HepG2 (cell line): Measurements from ENCODE around the gene RNPEPL1. TPM values are rescaled to one million over a fixed set of nuclear protein-coding genes. Genes with fewer than 3 reads are reported as not detected.

Experiments
- BCL6 ChIP-seq: IDR thresholded peaks from 2 replicates; pipeline ENCODE4 v1.6.1; 2016; ENCODE audit warnings: missing genetic modification reagents, missing compliant biosample characterization
- GABPB1 ChIP-seq: IDR thresholded peaks from 2 replicates; pipeline ENCODE4 v1.6.1; 2016; ENCODE audit warnings: mild to moderate bottlenecking, missing genetic modification reagents, moderate library complexity, missing compliant biosample characterization
- KDM2A ChIP-seq: sonication (generic); formaldehyde crosslinking; IDR thresholded peaks from 2 replicates; pipeline ENCODE4 v1.4.0; 2020; ENCODE audit warnings: low read depth, missing genetic modification reagents, borderline replicate concordance
- KDM6A ChIP-seq: IDR thresholded peaks from 2 replicates; pipeline ENCODE4 v1.6.1; 2016; ENCODE audit warnings: low read depth
- MATR3 ChIP-seq: sonication (generic); formaldehyde crosslinking; IDR thresholded peaks from 2 replicates; pipeline ENCODE4 v1.4.0; 2020; ENCODE audit warnings: missing genetic modification reagents
- NR1H2 ChIP-seq: sonication (generic); formaldehyde crosslinking; IDR thresholded peaks from 2 replicates; pipeline ENCODE4 v1.8.1; 2022; ENCODE audit warnings: low read depth, missing genetic modification reagents, borderline replicate concordance
- PRPF4 ChIP-seq: fragments of 200-400 bp; formaldehyde crosslinking; IDR thresholded peaks from 2 replicates; pipeline ENCODE4 v1.6.1; 2016; ENCODE audit warnings: low read length, low read depth; ENCODE audit not compliant: poor library complexity, severe bottlenecking
- RCOR2 ChIP-seq: IDR thresholded peaks from 2 replicates; pipeline ENCODE4 v1.6.1; 2016; ENCODE audit warnings: missing biosample characterization, missing genetic modification reagents
- RNF219 ChIP-seq: sonication (generic); formaldehyde crosslinking; IDR thresholded peaks from 2 replicates; pipeline ENCODE4 v1.5.0; 2020; ENCODE audit warnings: mild to moderate bottlenecking, missing genetic modification reagents
- RORA ChIP-seq: sonication (generic); formaldehyde crosslinking; IDR thresholded peaks from 2 replicates; pipeline ENCODE4 v1.5.0; 2020; ENCODE audit warnings: mild to moderate bottlenecking, missing genetic modification reagents, moderate library complexity
- SMARCC2 ChIP-seq: fragments of 450-650 bp; IDR thresholded peaks from 2 replicates; pipeline ENCODE4 v1.6.1; 2017; ENCODE audit warnings: antibody characterized with exemption, mild to moderate bottlenecking
- SP4 ChIP-seq: sonication (generic); formaldehyde crosslinking; IDR thresholded peaks from 2 replicates; pipeline ENCODE4 v1.8.1; 2023; ENCODE audit warnings: mild to moderate bottlenecking, missing genetic modification reagents
- TCF12 ChIP-seq, 2 experiments: fragments of 450-650 bp in 1 of 2; sonication (generic) in 1 of 2; formaldehyde crosslinking in 1 of 2; IDR thresholded peaks; 2 replicates each; pipeline versions ENCODE4 v1.6.1 to v1.8.0; 2017 to 2022; ENCODE audit warnings: antibody characterized with exemption in 1 of 2, mild to moderate bottlenecking in 1 of 2, missing genetic modification reagents in 1 of 2, moderate library complexity in 1 of 2
- ZBTB25 ChIP-seq: IDR thresholded peaks from 2 replicates; pipeline ENCODE4 v1.6.1; 2018; ENCODE audit warnings: missing genetic modification reagents
- ZNF224 ChIP-seq: sonication (generic); formaldehyde crosslinking; IDR thresholded peaks from 2 replicates; pipeline ENCODE4 v1.5.0; 2020; ENCODE audit warnings: mild to moderate bottlenecking, missing genetic modification reagents
- ZNF549 ChIP-seq: sonication (generic); formaldehyde crosslinking; IDR thresholded peaks from 2 replicates; pipeline ENCODE4 v1.5.0; 2020; ENCODE audit warnings: missing genetic modification reagents
- polyA plus RNA-seq, 8 experiments: library from polyadenylated mRNA; depleted of rRNA in 3 of 8; stranded (reverse) in 7 of 8; unstranded in 1 of 8; fragments of >200 nt; fragmentation: Illumina TruSeq in 4 of 8; extraction: Trizol in 4 of 8; gene quantifications; 2 replicates each; pipeline versions ENCODE4 v1.2.1 to v1.2.3, GENCODE V29; 2011 to 2016; ENCODE audit warnings: low read depth in 4 of 8, missing spikeins in 1 of 8, mixed read lengths in 1 of 8; ENCODE audit not compliant: insufficient read depth in 1 of 8
- total RNA-seq, 5 experiments: library from RNA; depleted of rRNA; stranded (reverse); fragments of >200 nt; fragmentation: Illumina TruSeq; extraction: Trizol; gene quantifications; 2 replicates each; pipeline ENCODE4 v1.2.3, GENCODE V29; 2016; ENCODE audit warnings: low read depth in 1 of 5
- TF ChIP-seq, protein P1 (sequence below): sonication (generic); formaldehyde crosslinking; IDR thresholded peaks from 2 replicates; pipeline ENCODE4 v1.4.0; 2020; ENCODE audit warnings: missing genetic modification reagents, low read depth, mild to moderate bottlenecking, borderline replicate concordance
- TF ChIP-seq, protein P2 (sequence below): IDR thresholded peaks from 2 replicates; pipeline ENCODE4 v1.6.1; 2016; ENCODE audit warnings: low read depth
- TF ChIP-seq, protein P3 (sequence below): fragments of 450-650 bp; IDR thresholded peaks from 2 replicates; pipeline ENCODE4 v1.6.1; 2017; ENCODE audit warnings: mild to moderate bottlenecking
- TF ChIP-seq, protein P4 (sequence below): IDR thresholded peaks from 2 replicates; pipeline ENCODE4 v1.6.1; 2018; ENCODE audit warnings: missing genetic modification reagents, mild to moderate bottlenecking, missing compliant biosample characterization

RNPEPL1 gene
- total and polyA plus RNA-seq, 2 of the 13 experiments (the other 11 are each of a cell fraction or from before 2014, with no cell fraction given): 13.0 to 18.0 TPM

DNA sequence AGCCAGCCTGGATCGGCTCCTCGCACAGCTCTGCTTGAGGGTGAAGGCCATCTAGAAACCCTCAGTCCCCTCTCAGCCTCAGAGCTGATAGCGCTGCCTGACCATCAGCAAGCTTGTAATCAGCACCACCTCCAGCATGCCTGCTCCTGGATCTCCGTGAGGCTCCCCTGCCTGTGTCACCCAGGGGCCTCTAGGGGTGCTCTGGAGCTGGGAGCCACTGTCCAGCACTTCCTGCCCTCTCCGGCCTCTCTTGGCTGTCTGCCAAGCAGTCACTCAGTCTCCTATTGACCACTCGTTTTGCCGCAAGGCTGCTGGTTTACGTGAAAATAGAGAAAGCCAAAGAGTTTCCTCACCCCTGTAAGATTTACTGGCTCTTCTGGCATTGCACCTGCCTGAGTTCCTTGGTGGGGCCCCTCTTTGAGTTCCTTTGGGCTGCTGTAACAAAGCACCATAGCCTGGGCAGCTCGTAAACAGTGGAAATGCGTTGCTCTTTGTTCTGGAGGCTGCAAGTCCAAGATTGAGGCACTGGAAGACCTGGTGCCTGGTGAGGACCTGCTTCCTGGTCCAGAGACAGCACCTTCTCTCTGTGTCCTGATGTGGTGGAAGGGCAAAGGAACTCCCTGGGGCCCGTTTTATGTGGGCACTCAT lies 36.1 kb downstream of the RNPEPL1 start (continued):
- TF ChIP-seq, protein P1, sequence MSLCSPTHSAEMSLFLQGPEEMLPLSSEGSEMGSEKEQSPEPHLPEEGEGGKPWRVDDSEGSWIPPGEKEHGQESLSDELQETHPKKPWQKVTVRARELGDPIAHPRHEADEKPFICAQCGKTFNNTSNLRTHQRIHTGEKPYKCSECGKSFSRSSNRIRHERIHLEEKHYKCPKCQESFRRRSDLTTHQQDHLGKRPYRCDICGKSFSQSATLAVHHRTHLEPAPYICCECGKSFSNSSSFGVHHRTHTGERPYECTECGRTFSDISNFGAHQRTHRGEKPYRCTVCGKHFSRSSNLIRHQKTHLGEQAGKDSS (CRISPR knock-in tag): no peak; the same call in 1 of the 2 replicates
- TF ChIP-seq BCL6 (CRISPR knock-in tag): peak; percentile 47; the same call in 1 of the 2 replicates
- peak; percentile 77; the same call in 1 of the 2 replicates for TF ChIP-seq RCOR2
- no peak for TF ChIP-seq SMARCC2
- TF ChIP-seq ZBTB25 (CRISPR knock-in tag): 0 out of 2 replicates have a peak, but pooled peaks have one; percentile 46
- TF ChIP-seq, protein P2, sequence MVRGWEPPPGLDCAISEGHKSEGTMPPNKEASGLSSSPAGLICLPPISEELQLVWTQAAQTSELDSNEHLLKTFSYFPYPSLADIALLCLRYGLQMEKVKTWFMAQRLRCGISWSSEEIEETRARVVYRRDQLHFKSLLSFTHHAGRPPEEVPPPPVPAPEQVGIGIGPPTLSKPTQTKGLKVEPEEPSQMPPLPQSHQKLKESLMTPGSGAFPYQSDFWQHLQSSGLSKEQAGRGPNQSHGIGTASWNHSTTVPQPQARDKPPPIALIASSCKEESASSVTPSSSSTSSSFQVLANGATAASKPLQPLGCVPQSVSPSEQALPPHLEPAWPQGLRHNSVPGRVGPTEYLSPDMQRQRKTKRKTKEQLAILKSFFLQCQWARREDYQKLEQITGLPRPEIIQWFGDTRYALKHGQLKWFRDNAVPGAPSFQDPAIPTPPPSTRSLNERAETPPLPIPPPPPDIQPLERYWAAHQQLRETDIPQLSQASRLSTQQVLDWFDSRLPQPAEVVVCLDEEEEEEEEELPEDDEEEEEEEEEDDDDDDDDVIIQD (CRISPR knock-in tag): peak; percentile 89
- TF ChIP-seq, protein P3, sequence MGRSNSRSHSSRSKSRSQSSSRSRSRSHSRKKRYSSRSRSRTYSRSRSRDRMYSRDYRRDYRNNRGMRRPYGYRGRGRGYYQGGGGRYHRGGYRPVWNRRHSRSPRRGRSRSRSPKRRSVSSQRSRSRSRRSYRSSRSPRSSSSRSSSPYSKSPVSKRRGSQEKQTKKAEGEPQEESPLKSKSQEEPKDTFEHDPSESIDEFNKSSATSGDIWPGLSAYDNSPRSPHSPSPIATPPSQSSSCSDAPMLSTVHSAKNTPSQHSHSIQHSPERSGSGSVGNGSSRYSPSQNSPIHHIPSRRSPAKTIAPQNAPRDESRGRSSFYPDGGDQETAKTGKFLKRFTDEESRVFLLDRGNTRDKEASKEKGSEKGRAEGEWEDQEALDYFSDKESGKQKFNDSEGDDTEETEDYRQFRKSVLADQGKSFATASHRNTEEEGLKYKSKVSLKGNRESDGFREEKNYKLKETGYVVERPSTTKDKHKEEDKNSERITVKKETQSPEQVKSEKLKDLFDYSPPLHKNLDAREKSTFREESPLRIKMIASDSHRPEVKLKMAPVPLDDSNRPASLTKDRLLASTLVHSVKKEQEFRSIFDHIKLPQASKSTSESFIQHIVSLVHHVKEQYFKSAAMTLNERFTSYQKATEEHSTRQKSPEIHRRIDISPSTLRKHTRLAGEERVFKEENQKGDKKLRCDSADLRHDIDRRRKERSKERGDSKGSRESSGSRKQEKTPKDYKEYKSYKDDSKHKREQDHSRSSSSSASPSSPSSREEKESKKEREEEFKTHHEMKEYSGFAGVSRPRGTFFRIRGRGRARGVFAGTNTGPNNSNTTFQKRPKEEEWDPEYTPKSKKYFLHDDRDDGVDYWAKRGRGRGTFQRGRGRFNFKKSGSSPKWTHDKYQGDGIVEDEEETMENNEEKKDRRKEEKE: no peak
- TF ChIP-seq TCF12 (IDR thresholded peaks at IDR 0.05): no peak
- 0 out of 2 replicates have a peak, but pooled peaks have one; percentile 28 for TF ChIP-seq TCF12 (CRISPR knock-in tag; IDR thresholded peaks at IDR 0.05)
- TF ChIP-seq SP4 (CRISPR knock-in tag): no peak; the same call in 1 of the 2 replicates
- TF ChIP-seq ZNF224 (CRISPR knock-in tag): peak; percentile 46; the same call in 1 of the 2 replicates
- TF ChIP-seq MATR3: no peak
- TF ChIP-seq PRPF4: no peak
- TF ChIP-seq KDM2A (CRISPR knock-in tag): peak; percentile 94
- TF ChIP-seq ZNF549: no peak
- peak; percentile 92 for TF ChIP-seq GABPB1 (CRISPR knock-in tag)
- TF ChIP-seq KDM6A (CRISPR knock-in tag): peak; percentile 44; the same call in 1 of the 2 replicates
- TF ChIP-seq, protein P4, sequence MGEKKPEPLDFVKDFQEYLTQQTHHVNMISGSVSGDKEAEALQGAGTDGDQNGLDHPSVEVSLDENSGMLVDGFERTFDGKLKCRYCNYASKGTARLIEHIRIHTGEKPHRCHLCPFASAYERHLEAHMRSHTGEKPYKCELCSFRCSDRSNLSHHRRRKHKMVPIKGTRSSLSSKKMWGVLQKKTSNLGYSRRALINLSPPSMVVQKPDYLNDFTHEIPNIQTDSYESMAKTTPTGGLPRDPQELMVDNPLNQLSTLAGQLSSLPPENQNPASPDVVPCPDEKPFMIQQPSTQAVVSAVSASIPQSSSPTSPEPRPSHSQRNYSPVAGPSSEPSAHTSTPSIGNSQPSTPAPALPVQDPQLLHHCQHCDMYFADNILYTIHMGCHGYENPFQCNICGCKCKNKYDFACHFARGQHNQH (CRISPR knock-in tag): peak; percentile 91
- no peak for TF ChIP-seq RNF219 (CRISPR knock-in tag)
- TF ChIP-seq RORA (CRISPR knock-in tag): no peak
- TF ChIP-seq NR1H2 (CRISPR knock-in tag): no peak
